B cell (primary cell): ENCODE measurements around the gene MAP4K2.

ENCODE experiments used
- EZH2 ChIP-seq: IDR thresholded peaks from 2 replicates; pipeline ENCODE4 v1.6.1; 2012; ENCODE audit warnings: borderline replicate concordance, low read depth, mild to moderate bottlenecking, moderate library complexity, low read length; ENCODE audit not compliant: insufficient read depth, poor library complexity, severe bottlenecking
- TF ChIP-seq, protein P1 (sequence below): fragments of 200-600 bp; IDR thresholded peaks from one replicate; pipeline ENCODE4 v1.8.0; 2022; ENCODE audit warnings: antibody characterized with exemption, mild to moderate bottlenecking

GRCh38 chr11:64838600-64839334, 35.8 kb upstream of the MAP4K2 start:
- TF ChIP-seq, protein P1, sequence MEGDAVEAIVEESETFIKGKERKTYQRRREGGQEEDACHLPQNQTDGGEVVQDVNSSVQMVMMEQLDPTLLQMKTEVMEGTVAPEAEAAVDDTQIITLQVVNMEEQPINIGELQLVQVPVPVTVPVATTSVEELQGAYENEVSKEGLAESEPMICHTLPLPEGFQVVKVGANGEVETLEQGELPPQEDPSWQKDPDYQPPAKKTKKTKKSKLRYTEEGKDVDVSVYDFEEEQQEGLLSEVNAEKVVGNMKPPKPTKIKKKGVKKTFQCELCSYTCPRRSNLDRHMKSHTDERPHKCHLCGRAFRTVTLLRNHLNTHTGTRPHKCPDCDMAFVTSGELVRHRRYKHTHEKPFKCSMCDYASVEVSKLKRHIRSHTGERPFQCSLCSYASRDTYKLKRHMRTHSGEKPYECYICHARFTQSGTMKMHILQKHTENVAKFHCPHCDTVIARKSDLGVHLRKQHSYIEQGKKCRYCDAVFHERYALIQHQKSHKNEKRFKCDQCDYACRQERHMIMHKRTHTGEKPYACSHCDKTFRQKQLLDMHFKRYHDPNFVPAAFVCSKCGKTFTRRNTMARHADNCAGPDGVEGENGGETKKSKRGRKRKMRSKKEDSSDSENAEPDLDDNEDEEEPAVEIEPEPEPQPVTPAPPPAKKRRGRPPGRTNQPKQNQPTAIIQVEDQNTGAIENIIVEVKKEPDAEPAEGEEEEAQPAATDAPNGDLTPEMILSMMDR, result no peak
- no peak for TF ChIP-seq EZH2
